Memory B cell (primary cell): Measurements from ENCODE around the gene SCAMP2.
A peak's percentile ranks its signal among the peaks of the same experiment; 100 is the strongest.
"Not testable (repeated sequence)": the region's sequence is repeated elsewhere in the genome, so short reads cannot be mapped to it uniquely, and the experiment has no call there.

ENCODE experiments used
- ATAC-seq: fragments of 150-1000 bp; cut with Tn5 transposase; 2 replicates; pipeline ENCODE4 v1.10.0; 2021; ENCODE audit warnings: low read depth, mild to moderate bottlenecking, moderate library complexity
- DNase-seq, 2 donors: peaks; one replicate each; pipeline ENCODE4 v3.0.0; 2022; ENCODE audit warnings: low spot score in 2 of 2
- H3K27ac Mint-ChIP-seq: one replicate; pipeline ENCODE4 v1.8.0; 2022; ENCODE audit warnings: mild to moderate bottlenecking, moderate library complexity, mixed read lengths
- H3K27me3 Mint-ChIP-seq: one replicate; pipeline ENCODE4 v1.8.0; 2022; ENCODE audit warnings: mixed read lengths
- H3K36me3 Mint-ChIP-seq: one replicate; pipeline ENCODE4 v1.8.0; 2022; ENCODE audit warnings: mild to moderate bottlenecking, mixed read lengths
- H3K4me1 Mint-ChIP-seq: one replicate; pipeline ENCODE4 v1.8.0; 2022; ENCODE audit warnings: mixed read lengths
- H3K4me3 Mint-ChIP-seq: one replicate; pipeline ENCODE4 v1.8.0; 2022; ENCODE audit warnings: mild to moderate bottlenecking, moderate library complexity, mixed read lengths
- H3K9me3 Mint-ChIP-seq: one replicate; pipeline ENCODE4 v1.8.0; 2022; ENCODE audit warnings: mixed read lengths

The SCAMP2 gene, protein sequence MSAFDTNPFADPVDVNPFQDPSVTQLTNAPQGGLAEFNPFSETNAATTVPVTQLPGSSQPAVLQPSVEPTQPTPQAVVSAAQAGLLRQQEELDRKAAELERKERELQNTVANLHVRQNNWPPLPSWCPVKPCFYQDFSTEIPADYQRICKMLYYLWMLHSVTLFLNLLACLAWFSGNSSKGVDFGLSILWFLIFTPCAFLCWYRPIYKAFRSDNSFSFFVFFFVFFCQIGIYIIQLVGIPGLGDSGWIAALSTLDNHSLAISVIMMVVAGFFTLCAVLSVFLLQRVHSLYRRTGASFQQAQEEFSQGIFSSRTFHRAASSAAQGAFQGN

DNA sequence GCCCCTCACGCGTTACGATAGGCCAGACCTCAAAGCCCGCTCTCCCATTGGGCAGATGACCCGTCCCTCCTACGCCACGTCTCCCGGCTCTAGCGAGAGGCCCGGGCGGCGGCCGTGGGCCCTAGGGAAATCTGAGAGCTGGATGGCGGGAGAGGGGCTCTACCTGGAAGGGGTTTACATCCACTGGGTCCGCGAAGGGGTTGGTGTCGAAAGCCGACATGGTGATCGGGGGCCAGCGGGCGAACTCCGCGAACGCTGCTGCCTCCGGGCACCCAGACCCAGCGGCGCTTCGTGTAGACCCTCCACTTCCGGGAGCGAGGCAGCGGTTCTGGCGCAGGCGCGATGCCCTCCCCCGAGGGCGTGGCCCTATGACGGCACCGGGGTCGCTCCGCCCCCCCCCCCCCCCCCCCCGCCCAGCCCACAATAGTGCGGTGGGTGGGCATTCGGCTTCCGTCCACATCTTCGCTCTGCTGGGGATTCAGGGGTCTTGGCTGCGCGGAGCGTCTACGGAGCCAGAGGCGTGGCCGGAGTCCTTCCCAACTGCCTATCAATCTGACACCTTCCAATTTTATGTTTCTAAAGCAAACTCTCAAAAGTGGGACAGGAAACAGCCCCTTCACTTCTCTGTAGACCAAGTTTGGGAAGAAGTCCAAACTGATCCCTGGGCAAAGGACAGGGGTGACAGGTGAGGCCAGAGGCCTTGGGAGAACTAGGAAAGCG lies at the start of gene SCAMP2:
Gene SCAMP2 (minus strand): TSS at position 330 of the 720 bp plus-strand sequence. CDS start 110 bp downstream, at position 220.
- Mint-ChIP-seq H3K4me3 (peak within 1 kb of the TSS; percentile 88), H3K27ac (peak within 1 kb of the TSS; percentile 81), H3K27me3 (no peaks in the 10 kb centered on the region), H3K9me3 (no peaks in the 10 kb centered on the region), H3K4me1 (peaks cover 33% of the 10 kb centered on the region), H3K36me3 (peaks cover 2% of the 10 kb centered on the region)
- peak; percentile 90 for ATAC-seq
- DNase-seq, result peak; percentile 87 to 93

DNA sequence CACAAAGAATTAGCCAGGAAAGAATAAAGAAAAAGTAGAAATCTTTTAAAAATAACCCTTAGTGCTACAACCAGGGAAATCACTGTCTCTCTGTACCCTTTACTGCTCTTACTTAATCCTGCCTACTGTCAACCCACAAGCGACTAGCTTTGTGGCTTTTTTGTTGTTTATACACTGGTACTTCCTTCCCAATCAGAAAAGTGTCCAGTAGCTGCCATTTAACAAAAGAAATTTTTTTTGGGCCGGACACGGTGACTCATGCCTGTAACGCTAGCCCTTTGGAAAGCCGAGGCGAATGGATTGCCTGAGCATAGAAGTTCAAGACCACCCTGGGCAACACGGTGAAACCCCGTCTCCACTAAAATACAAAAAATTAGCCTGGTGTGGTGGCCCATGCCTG lies 47.3 kb upstream of the SCAMP2 start:
- Mint-ChIP-seq H3K36me3 (peaks cover 19% of the 10 kb centered on the region), H3K4me1 (no peaks in the 10 kb centered on the region), H3K9me3 (no peaks in the 10 kb centered on the region), H3K4me3 (no peak overlapping the region), H3K27ac (no peak overlapping the region), H3K27me3 (no peaks in the 10 kb centered on the region)
- DNase-seq, result no peak
- no peak for ATAC-seq

DNA sequence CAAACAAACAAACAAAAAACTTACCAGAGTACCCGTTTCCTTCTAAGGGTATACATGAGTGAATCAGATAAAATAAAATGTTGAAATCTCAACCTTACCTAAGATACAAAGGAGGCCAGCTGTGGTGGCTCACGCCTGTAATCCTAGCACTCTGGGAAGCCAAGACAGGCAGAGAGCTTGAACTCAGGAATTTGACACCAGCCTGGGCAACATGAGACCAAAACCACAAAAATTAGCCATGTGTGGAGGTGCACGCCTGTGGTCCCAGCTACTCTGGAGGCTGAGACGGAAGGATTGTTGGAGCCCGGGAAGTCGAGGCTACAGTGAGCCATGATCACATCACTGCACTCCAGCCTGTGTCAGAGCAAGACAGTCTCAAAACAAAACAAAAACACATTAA lies 44.5 kb upstream of the SCAMP2 start:
- DNase-seq, result no peak
- H3K4me1 Mint-ChIP-seq, result no peaks in the 10 kb centered on the region
- no peak overlapping the region for H3K27ac Mint-ChIP-seq
- no peak overlapping the region for H3K4me3 Mint-ChIP-seq
- H3K36me3 Mint-ChIP-seq, result peaks cover 13% of the 10 kb centered on the region
- H3K9me3 Mint-ChIP-seq, result no peaks in the 10 kb centered on the region
- H3K27me3 Mint-ChIP-seq, result no peaks in the 10 kb centered on the region
- ATAC-seq, result no peak

DNA sequence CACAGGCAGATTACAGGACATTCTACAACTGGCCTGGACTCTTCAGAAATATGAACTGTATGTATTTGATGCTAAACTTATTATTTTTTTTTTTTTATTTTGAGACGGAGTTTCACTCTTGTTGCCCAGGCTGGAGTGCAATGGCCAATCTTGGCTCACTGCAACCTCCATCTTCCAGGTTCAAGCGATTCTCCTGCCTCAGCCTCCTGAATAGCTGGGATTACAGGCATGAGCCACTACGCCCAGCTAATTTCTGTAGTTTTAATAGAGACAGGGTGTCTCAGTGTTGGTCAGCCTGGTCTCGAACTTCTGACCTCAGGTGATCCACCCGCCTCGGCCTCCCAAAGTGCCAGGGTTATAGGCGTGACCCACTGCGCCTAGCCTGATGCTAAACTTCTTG lies 40.6 kb upstream of the SCAMP2 start:
- not testable (repeated sequence) for ATAC-seq, DNase-seq, H3K36me3 Mint-ChIP-seq, H3K4me3 Mint-ChIP-seq, H3K27me3 Mint-ChIP-seq, H3K4me1 Mint-ChIP-seq, H3K9me3 Mint-ChIP-seq, H3K27ac Mint-ChIP-seq

DNA sequence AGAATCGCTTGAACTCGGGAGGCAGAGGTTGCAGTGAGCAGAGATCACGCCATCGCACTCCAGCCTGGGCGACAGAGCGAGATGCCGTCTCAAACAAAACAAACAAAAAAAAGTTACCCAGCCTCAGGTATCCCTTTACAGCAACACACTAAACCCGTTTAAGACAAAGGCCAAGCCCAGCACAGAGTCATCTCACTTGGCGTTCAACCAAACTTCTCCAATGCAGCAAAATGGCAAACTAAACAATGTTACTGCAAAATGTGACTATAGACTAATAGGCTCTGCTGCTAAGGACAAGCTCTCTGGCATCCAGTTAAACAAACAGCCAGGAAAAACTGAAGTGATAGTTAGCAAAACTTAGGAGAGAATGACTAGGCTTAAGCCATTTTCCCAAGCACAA lies 39.9 kb upstream of the SCAMP2 start:
- no peaks in the 10 kb centered on the region for H3K4me1 Mint-ChIP-seq
- DNase-seq, result no peak
- H3K9me3 Mint-ChIP-seq, result no peaks in the 10 kb centered on the region
- peaks cover 2% of the 10 kb centered on the region for H3K36me3 Mint-ChIP-seq
- H3K4me3 Mint-ChIP-seq, result no peak overlapping the region
- H3K27ac Mint-ChIP-seq, result no peak overlapping the region
- H3K27me3 Mint-ChIP-seq, result no peaks in the 10 kb centered on the region
- no peak for ATAC-seq

DNA sequence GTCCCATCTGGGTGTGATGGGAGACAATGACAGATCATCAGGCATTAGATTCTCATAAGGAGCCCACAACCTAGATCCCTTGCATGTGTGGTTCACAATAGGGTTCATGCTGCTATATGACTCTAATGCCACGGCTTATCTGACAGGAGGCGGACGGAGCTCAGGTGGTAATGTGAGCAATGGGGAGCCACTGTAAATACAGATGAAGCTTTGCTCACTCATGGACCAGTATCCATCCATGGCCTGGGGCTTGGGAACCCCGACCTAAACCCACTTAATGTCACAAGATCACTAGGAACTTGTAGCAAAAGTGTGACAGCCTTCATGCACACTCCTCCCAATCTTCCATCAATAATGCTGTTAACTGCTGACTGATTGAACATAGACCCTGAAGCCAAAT lies 35.5 kb upstream of the SCAMP2 start:
- DNase-seq, result no peak
- Mint-ChIP-seq H3K27me3 (no peaks in the 10 kb centered on the region), H3K9me3 (no peaks in the 10 kb centered on the region), H3K4me1 (peaks cover 24% of the 10 kb centered on the region), H3K36me3 (peaks cover 3% of the 10 kb centered on the region), H3K27ac (no peak overlapping the region), H3K4me3 (no peak overlapping the region)
- no peak for ATAC-seq

DNA sequence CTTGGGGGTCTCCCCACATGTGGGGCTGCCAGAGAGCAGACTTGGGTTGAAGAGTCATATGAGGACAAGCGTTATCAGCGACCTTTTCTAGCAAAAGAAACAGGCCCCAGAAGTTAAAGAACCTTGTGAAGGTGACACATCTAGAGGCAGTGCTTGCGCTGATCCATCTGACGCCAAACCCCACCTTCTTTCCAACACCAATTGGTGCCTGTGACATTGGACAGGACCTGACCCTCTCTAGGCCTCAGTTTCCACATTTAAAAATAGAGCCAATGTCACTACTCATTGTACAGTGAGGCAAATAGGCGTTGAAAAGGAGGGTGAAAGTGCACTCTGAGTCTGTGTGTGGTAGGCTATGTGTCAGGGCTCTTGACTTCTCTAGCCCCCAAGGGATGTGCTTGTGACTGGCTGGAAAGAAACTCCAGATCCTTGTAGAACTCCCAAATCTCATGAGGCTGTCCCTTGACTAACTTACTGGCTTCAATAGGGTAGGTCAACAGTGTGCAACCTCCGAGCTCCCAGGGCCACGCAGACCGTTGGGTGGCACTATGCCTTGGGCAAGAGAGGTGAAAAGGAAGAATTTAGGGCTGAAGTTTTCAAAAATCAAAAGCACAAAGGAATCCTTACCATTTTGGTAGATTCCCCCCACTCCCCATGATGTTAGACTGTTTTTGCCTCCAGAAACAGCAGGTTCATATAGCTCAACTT lies 34.2 kb upstream of the SCAMP2 start:
- Mint-ChIP-seq H3K27ac (peak overlapping the region; percentile 96), H3K9me3 (no peaks in the 10 kb centered on the region), H3K4me1 (peaks cover 24% of the 10 kb centered on the region), H3K36me3 (peaks cover 3% of the 10 kb centered on the region), H3K27me3 (no peaks in the 10 kb centered on the region), H3K4me3 (peak overlapping the region; percentile 95)
- DNase-seq (no peak), ATAC-seq (no peak)

DNA sequence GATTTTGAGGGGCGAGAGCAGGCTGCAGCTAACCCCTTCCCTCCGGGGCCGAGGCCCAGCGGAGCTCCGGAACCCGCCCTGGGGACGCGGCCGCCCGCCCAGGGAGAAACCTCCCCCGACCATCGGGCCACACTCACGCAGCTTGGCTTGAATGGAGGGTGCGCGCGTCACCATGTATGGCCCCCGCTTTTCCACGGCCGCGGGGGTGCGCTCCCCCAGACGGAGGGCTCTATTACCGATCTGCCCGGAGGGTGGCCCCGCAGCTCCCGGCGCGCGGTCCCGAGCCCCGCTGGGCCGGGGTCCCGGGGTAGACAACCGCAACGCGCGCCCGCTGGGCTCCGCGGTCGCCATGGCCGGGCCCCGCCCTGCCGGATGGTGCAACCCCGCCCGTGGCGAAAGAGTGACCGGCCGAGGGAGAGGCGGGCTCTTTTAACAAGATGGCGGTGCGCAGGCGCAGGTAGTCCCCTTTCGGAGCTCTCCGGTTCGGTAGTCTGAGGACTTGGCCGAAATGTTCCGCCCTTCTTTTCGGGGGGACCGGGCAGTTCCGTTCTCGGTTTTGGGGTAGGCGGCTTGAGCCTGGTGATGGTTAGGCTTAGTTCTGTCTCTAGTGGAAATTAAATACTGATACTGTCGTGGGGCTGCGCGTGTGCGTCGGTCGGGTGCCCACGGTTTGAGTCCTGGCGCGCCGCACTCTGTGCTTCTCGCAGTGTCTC lies 33.4 kb upstream of the SCAMP2 start, which contains the start of gene FAM219B:
Gene FAM219B (minus strand): TSS at position 402 of the 713 bp plus-strand sequence. CDS start 51 bp downstream, at position 351.
- ATAC-seq (peak; percentile 91), DNase-seq (peak; percentile 65 to 76)
- no peaks in the 10 kb centered on the region for H3K9me3 Mint-ChIP-seq
- peaks cover 24% of the 10 kb centered on the region for H3K4me1 Mint-ChIP-seq
- H3K4me3 Mint-ChIP-seq, result peak within 1 kb of the TSS; percentile 95
- H3K27me3 Mint-ChIP-seq, result no peaks in the 10 kb centered on the region
- H3K36me3 Mint-ChIP-seq, result peaks cover 4% of the 10 kb centered on the region
- peak within 1 kb of the TSS; percentile 96 for H3K27ac Mint-ChIP-seq

DNA sequence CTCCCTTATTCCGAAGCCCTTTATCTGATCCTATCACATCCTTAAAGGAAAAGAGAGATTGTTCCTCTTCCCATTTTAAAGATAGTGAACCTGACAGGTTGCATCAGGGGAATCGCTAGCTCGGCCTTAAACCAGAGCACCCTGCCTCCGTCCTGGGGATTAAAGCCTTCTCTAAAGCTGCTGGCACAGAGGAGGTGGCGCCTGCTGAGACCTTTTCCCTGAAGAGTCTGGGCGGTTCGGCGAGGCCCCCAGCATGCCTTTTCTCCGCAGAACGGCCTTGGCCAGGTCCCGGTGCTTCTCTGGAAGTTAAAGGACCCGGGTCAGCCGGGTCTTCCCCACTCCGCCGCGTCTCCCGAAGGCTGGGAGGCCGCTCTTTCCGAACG lies 32.9 kb upstream of the SCAMP2 start:
- Mint-ChIP-seq H3K36me3 (peaks cover 4% of the 10 kb centered on the region), H3K4me3 (peak overlapping the region; percentile 95), H3K27me3 (no peaks in the 10 kb centered on the region), H3K4me1 (peaks cover 24% of the 10 kb centered on the region), H3K27ac (peak overlapping the region; percentile 96), H3K9me3 (no peaks in the 10 kb centered on the region)
- ATAC-seq, result peak; percentile 29
- no peak for DNase-seq

DNA sequence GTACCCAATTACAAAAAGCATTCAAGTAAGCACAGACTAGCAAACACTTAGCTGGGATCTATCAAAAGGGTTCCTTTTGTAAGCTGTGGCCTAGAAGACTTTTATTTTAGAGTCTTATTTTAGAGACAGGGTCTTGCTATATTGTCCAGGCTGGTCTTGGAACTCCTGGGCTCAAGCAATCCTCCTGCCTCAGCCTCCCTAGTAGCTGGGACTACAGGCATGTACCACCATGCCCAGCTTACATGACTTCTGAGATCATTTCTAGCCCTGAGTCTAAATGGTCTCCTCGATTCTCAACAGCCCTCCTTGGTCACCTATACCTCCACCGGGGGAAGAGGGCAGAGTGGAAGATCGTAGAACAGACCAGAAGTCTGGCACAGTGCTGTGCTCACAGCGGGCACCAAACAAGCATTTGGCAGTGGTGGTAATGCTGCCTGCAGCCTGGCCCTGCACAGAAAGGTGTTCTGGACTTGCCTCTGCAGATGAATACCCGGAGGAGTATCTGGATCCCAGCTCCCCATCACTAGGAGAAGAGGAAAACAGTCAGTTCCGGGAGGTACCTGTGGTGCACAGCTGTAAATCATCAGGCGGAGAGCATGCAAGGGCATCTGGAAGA lies 31.1 kb upstream of the SCAMP2 start:
- no peak overlapping the region for H3K4me3 Mint-ChIP-seq
- H3K27me3 Mint-ChIP-seq, result no peaks in the 10 kb centered on the region
- H3K27ac Mint-ChIP-seq, result no peak overlapping the region
- ATAC-seq (no peak), DNase-seq (no peak)
- peaks cover 26% of the 10 kb centered on the region for H3K4me1 Mint-ChIP-seq
- peaks cover 9% of the 10 kb centered on the region for H3K36me3 Mint-ChIP-seq
- no peaks in the 10 kb centered on the region for H3K9me3 Mint-ChIP-seq

DNA sequence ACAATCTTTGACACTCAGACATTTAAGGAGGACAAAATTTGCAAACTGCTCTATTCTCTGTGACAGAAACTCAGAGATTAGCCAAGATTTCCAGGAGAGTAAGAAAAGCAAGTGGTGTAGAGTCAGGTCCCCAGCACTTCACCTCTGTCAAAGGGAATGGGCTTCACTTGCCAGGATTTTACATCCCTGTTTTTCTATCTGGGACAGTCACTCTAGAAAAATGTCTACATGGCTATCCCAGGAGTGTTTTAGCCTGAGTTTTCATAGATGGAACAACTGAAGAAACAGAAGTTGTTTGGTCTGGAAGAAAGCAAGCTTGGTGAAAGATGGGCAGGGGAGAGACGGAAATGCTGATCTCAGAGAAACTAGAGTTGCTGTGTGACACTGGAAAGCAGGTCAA lies 30.5 kb upstream of the SCAMP2 start:
- Mint-ChIP-seq H3K27me3 (no peaks in the 10 kb centered on the region), H3K36me3 (peaks cover 9% of the 10 kb centered on the region), H3K4me3 (no peak overlapping the region), H3K9me3 (no peaks in the 10 kb centered on the region), H3K27ac (no peak overlapping the region), H3K4me1 (peaks cover 26% of the 10 kb centered on the region)
- ATAC-seq (no peak), DNase-seq (no peak)

DNA sequence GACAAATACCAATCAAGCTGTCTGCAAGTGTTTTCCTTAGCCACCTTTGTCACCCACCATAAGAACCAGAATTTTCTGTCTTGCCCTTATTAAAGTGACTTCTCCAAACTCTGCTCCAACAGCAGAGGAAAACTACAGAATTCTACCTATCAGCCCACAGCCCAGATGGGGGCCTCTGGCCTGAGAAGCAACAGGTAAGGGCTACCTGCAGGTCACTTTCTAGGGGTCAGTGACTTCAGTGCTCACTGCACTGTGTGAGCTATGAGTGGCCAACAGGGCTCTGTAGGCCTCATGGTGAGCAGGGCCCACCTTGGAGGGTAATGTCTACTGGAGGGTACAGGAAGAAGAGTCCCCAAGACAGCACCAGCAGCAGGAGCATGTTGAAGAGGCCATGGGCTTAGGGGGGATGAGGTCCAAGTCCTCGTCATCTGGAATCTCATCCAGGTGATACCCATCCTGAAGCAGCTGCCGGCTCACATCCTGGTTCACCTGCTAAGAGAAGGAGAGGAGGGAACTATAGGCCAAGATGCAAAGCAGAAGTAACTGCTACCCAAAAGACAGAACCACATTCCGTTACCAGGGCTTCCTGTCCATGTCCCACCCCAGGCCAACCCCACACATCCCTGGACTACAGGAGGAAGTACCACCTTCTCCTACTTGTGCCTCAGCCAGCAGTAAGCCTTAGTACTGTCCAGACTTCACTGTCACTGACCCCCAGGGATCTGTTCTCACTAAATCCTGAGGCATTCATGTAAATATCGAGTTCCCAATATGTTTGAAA lies 29.3 kb upstream of the SCAMP2 start:
- H3K4me1 Mint-ChIP-seq, result peaks cover 25% of the 10 kb centered on the region

DNA sequence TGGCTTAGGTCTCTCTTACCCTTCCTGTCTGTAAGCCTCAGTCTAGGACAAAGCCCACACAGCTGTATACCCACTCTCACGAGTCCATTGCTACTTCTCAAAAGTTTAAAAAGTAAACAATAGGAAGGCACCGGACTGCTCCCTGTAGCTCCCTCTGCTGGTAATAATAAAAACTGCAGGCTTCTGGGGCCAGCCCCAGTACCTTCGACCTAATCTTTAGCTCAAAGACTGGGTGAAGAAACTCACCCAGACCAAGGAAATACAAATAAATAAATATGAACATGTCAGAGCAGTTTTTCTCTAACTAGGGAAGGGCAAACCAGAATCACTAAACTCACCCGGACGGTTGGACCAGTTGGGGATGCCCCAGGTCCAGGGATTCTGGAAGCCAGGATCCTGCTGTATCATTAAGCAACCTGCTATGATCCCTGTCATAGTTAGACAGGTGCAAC lies 28.5 kb upstream of the SCAMP2 start:
- Mint-ChIP-seq H3K36me3 (peaks cover 9% of the 10 kb centered on the region), H3K9me3 (no peaks in the 10 kb centered on the region), H3K27ac (no peak overlapping the region), H3K4me3 (no peak overlapping the region), H3K4me1 (peaks cover 22% of the 10 kb centered on the region), H3K27me3 (no peaks in the 10 kb centered on the region)
- DNase-seq, result peak; percentile 71 to 77
- peak; percentile 59 for ATAC-seq

More for the DNA sequence above, 29.3 kb upstream of the SCAMP2 start:
- Mint-ChIP-seq H3K27ac (no peak overlapping the region), H3K27me3 (no peaks in the 10 kb centered on the region), H3K36me3 (peaks cover 9% of the 10 kb centered on the region), H3K9me3 (no peaks in the 10 kb centered on the region), H3K4me3 (no peak overlapping the region)
- DNase-seq (no peak), ATAC-seq (no peak)
